Testis (tissue), 3 donors: ENCODE measurements around the gene LAPTM4A. TPM values are rescaled to one million over a fixed set of nuclear protein-coding genes. Genes with fewer than 3 reads are reported as not detected.
A peak's percentile ranks its signal among the peaks of the same experiment; 100 is the strongest.

Experiments used
- DNase-seq: peaks from one replicate; pipeline ENCODE4 v3.0.0-alpha.2; 2019
- H3K27ac ChIP-seq, 2 donors: fragments of 200-600 bp; sonication (generic); one replicate each; pipeline ENCODE4 v1.5.1; 2019
- H3K27me3 ChIP-seq: fragments of 200-600 bp; sonication (generic); one replicate; pipeline ENCODE4 v1.5.1; 2019
- H3K36me3 ChIP-seq: fragments of 200-600 bp; sonication (generic); one replicate; pipeline ENCODE4 v1.5.1; 2017; ENCODE audit warnings: low read depth; ENCODE audit errors: missing control alignments
- H3K4me1 ChIP-seq: fragments of 200-600 bp; sonication (generic); one replicate; pipeline ENCODE4 v1.5.1; 2019
- H3K4me3 ChIP-seq, 2 donors: fragments of 200-600 bp; sonication (generic); one replicate each; pipeline ENCODE4 v1.5.1; 2017 to 2019
- H3K9me3 ChIP-seq: fragments of 200-600 bp; sonication (generic); one replicate; pipeline ENCODE4 v1.5.1; 2017
- POLR2A ChIP-seq: fragments of 450-650 bp; IDR thresholded peaks from one replicate; pipeline ENCODE4 v1.6.1; 2017; ENCODE audit warnings: antibody characterized with exemption, mild to moderate bottlenecking, moderate library complexity
- WGBS, 2 donors: methylation state at CpG; one replicate each; pipeline ENCODE4 v1.1.5; 2018; 5-methylcytosine and 5-hydroxymethylcytosine counted together
- intact Hi-C: fragments of 100-400 bp; cut with DNase I; formaldehyde crosslinking; loops from one replicate; pipeline ENCODE4 v1.15.1; 2023; ENCODE audit warnings: low total_unique reads
- polyA plus RNA-seq: library from polyadenylated mRNA; stranded (reverse); fragments of 350-450 nt; fragmentation: Illumina TruSeq; extraction: RNeasy Lipid Tissue Mini Kit (QIAGEN cat#74804); gene quantifications from one replicate; pipeline ENCODE4 v1.2.3, GENCODE V29; 2014; ENCODE audit warnings: low read depth, low replicate concordance; ENCODE audit not compliant: insufficient read depth
- total RNA-seq, 2 donors: library from RNA; depleted of rRNA; stranded (reverse); fragments of >200 nt; gene quantifications; one replicate each; pipeline ENCODE4 v1.2.3, GENCODE V29; 2016
- TF ChIP-seq, protein P1 (sequence below), 3 experiments: fragments of 450-650 bp in 2 of 3; fragments of 200-600 bp in 1 of 3; sonication (generic) in 1 of 3; IDR thresholded peaks; one replicate each; pipeline ENCODE4 v1.5.1; 2016 to 2019; ENCODE audit warnings: antibody characterized with exemption in 3 of 3, mild to moderate bottlenecking in 2 of 3, moderate library complexity in 1 of 3

The LAPTM4A gene
- total and polyA plus RNA-seq, 3 donors from 2014 or later = 331 to 712 (median 431) TPM

DNA sequence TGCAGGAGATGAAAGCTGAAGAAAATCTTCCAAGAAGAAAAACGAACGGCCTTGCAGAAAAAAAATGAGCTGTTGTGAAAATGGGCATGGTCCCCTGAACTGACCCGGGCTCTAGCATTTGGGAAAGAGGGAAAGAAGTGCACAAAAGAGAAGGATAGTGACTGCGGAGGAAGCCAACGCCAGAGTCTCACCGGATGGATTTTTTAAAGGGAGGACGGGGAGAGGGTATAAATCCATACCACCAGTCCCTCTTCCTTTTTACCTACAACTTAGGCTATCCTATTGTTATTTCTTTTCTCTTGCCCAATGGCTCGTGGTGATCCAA is 62.1 kb downstream of the LAPTM4A start:
- no peak for DNase-seq
- Histone ChIP-seq H3K4me3 (peak overlapping the region; percentile 76 to 79), H3K36me3 (no peaks in the 10 kb centered on the region), H3K4me1 (peaks cover 3% of the 10 kb centered on the region), H3K9me3 (no peaks in the 10 kb centered on the region), H3K27ac (peak overlapping the region; percentile 15 to 73), H3K27me3 (no peaks in the 10 kb centered on the region)
- 1 to 5% methylated on average over 8 of the region's 8 CpGs for WGBS, 2 donors
- TF ChIP-seq POLR2A = no peak
- TF ChIP-seq, protein P1, sequence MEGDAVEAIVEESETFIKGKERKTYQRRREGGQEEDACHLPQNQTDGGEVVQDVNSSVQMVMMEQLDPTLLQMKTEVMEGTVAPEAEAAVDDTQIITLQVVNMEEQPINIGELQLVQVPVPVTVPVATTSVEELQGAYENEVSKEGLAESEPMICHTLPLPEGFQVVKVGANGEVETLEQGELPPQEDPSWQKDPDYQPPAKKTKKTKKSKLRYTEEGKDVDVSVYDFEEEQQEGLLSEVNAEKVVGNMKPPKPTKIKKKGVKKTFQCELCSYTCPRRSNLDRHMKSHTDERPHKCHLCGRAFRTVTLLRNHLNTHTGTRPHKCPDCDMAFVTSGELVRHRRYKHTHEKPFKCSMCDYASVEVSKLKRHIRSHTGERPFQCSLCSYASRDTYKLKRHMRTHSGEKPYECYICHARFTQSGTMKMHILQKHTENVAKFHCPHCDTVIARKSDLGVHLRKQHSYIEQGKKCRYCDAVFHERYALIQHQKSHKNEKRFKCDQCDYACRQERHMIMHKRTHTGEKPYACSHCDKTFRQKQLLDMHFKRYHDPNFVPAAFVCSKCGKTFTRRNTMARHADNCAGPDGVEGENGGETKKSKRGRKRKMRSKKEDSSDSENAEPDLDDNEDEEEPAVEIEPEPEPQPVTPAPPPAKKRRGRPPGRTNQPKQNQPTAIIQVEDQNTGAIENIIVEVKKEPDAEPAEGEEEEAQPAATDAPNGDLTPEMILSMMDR (IDR thresholded peaks at IDR 0.05) = no peak
- intact Hi-C loops = no loop called here

DNA sequence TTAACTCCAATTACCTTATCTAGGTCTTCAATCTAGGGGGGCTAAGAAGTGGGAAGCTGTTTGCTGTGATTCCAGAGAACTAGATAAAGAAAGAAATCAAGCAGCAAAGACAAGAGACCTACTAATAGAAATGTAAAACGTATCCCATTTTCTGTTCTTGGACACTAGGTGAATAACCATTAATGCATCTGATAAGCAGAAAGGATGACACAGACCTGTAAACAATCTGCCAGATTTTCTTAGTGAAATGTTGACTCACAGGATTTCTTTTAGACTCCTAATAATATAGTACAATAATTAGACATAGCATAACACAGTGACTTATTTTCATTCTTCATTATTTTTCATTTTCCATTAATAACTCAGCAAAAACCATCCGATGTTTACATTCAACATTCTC is 62.8 kb downstream of the LAPTM4A start:
- no peaks in the 10 kb centered on the region for H3K27me3 ChIP-seq
- H3K9me3 ChIP-seq = no peaks in the 10 kb centered on the region
- intact Hi-C loops = no loop called here
- 52 to 62% methylated on average over 2 of the region's 2 CpGs for WGBS, 2 donors
- H3K4me1 ChIP-seq = peaks cover 3% of the 10 kb centered on the region
- no peak overlapping the region for H3K4me3 ChIP-seq
- H3K36me3 ChIP-seq = no peaks in the 10 kb centered on the region
- H3K27ac ChIP-seq = no peak overlapping the region
- DNase-seq = no peak
- TF ChIP-seq, protein P1 (IDR thresholded peaks at IDR 0.05) = no peak
- TF ChIP-seq POLR2A = no peak

DNA sequence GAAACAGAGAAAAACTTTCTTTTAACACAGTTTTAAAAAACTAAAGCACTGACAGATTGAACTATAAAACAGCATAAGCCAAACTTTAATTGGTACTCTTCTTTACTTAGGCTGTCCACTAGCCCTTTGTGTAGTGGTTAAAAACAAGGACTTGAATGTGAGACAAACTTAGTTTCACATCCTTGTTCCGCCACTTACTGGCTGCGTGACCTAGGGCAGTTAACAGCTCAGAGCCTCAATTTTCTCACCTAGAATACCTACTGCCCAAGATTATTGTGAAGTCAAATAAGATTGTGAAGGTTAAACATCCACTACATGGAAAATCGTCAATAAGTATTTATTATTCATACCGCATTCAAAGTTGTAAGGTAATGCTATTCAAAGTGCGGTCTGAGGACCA is 63.5 kb downstream of the LAPTM4A start:
- H3K27ac ChIP-seq = no peak overlapping the region
- H3K36me3 ChIP-seq = no peaks in the 10 kb centered on the region
- peaks cover 3% of the 10 kb centered on the region for H3K4me1 ChIP-seq
- H3K9me3 ChIP-seq = no peaks in the 10 kb centered on the region
- WGBS, 2 donors = 80 to 85% methylated on average over 5 of the region's 5 CpGs
- intact Hi-C loops = no loop called here
- TF ChIP-seq, protein P1 (IDR thresholded peaks at IDR 0.05) = no peak
- no peak for TF ChIP-seq POLR2A
- H3K27me3 ChIP-seq = no peaks in the 10 kb centered on the region
- no peak overlapping the region for H3K4me3 ChIP-seq
- no peak for DNase-seq

Other genes with a start within 250 kb of the LAPTM4A start
- 10 to 100 TPM; 24.4 to 25.6 TPM for gene TTC32, start 149.6 kb downstream of the LAPTM4A start, total RNA-seq
- 29.9 TPM for gene TTC32, start 149.6 kb downstream of the LAPTM4A start, polyA plus RNA-seq
- gene WDR35, start 61.5 kb downstream of the LAPTM4A start, total RNA-seq = 10 to 100 TPM; 18.5 to 24.9 TPM
- 23.6 TPM for gene WDR35, start 61.5 kb downstream of the LAPTM4A start, polyA plus RNA-seq
- gene MATN3, start 39.0 kb downstream of the LAPTM4A start, total RNA-seq = 1 to 10 TPM; 1.9 to 2.1 TPM
- gene MATN3, start 39.0 kb downstream of the LAPTM4A start, polyA plus RNA-seq = 2.7 TPM
- gene SDC1, start 173.5 kb upstream of the LAPTM4A start, total RNA-seq = 1 to 10 TPM; 8.7 to 9.2 TPM
- 11.9 TPM for gene SDC1, start 173.5 kb upstream of the LAPTM4A start, polyA plus RNA-seq